ENCODE measurements around the gene NR1I3. TPM values are rescaled to one million over a fixed set of nuclear protein-coding genes. Genes with fewer than 3 reads are reported as not detected.

The NR1I3 gene
- total RNA-seq, 1 donor from 2014 or later: not detected

DNA sequence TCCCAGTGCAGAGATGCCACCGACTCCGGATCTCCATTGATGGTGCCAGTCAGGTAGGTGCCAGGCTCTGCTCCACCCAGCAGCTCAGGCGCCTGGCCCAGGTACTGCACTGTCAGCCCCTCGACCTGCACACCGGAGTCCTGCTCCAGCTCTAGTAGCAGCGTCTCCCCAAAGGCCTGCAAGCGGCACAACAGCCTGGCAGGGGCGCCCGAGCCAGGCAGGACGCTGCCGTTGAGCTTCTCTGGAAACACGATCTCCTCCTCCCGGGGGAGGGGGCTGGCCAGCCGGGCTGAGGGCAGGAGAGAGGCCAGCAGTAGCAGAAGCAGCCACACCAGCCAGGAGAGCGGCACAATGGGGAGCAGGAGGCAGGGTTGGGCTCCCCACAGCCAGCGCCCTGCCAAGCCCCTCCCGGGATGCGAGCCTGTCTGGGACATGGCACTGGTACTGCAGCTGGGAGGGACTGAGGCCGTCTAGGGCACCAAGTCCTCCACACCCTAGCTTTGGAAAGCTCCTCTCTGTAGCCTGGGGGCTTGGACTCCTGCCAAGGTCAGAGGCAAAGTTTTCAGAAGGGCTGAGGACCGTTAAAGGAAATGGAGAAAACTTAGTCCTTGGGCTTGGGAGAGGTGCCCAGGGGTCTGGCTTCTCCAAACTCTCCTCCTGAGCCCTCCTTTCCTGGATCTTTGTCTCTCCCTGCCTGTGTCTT is 39.7 kb downstream of the NR1I3 start:
- H3K27ac Mint-ChIP-seq (ENCODE audit: unreplicated experiment): no peak overlapping the region
- peak overlapping the region; percentile 64 for H3K4me3 Mint-ChIP-seq (ENCODE audit: unreplicated experiment)
- TF ChIP-seq EZH2 (IDR thresholded peaks at IDR 0.05; ENCODE audit: insufficient read depth, low read length): no peak
- TF ChIP-seq, protein P1, sequence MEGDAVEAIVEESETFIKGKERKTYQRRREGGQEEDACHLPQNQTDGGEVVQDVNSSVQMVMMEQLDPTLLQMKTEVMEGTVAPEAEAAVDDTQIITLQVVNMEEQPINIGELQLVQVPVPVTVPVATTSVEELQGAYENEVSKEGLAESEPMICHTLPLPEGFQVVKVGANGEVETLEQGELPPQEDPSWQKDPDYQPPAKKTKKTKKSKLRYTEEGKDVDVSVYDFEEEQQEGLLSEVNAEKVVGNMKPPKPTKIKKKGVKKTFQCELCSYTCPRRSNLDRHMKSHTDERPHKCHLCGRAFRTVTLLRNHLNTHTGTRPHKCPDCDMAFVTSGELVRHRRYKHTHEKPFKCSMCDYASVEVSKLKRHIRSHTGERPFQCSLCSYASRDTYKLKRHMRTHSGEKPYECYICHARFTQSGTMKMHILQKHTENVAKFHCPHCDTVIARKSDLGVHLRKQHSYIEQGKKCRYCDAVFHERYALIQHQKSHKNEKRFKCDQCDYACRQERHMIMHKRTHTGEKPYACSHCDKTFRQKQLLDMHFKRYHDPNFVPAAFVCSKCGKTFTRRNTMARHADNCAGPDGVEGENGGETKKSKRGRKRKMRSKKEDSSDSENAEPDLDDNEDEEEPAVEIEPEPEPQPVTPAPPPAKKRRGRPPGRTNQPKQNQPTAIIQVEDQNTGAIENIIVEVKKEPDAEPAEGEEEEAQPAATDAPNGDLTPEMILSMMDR (IDR thresholded peaks at IDR 0.05; ENCODE audit: insufficient read depth, low read depth, low read length): no peak
- Histone ChIP-seq H3K4me3 (ENCODE audit: insufficient read depth, low read depth, low read length) (no peak overlapping the region), H3K9ac (ENCODE audit: low read length) (no peak overlapping the region), H3K36me3 (ENCODE audit: insufficient read depth, low read length) (no peaks in the 10 kb centered on the region), H4K20me1 (ENCODE audit: insufficient read depth, low read length) (no peaks in the 10 kb centered on the region), H3K4me2 (ENCODE audit: low read length) (peak overlapping the region; percentile 60), H3K9me3 (ENCODE audit: insufficient read depth, low read depth, low read length) (no peaks in the 10 kb centered on the region), H3K27me3 (ENCODE audit: insufficient read depth, low read length) (no peaks in the 10 kb centered on the region), H3K4me1 (ENCODE audit: insufficient read depth, low read length) (peaks cover 33% of the 10 kb centered on the region), H3K79me2 (ENCODE audit: insufficient read depth, low read length) (peaks cover 12% of the 10 kb centered on the region), H2AFZ (ENCODE audit: low read depth, low read length) (peak overlapping the region; percentile 80), H3K27ac (ENCODE audit: low read depth, low read length) (no peak overlapping the region)
- no peaks in the 10 kb centered on the region for H3K27me3 Mint-ChIP-seq (ENCODE audit: low read depth, unreplicated experiment)
- no peaks in the 10 kb centered on the region for H3K36me3 Mint-ChIP-seq (ENCODE audit: low read depth, unreplicated experiment)
- DNase-seq (ENCODE audit: low read depth): no peak
- peaks cover 29% of the 10 kb centered on the region for H3K4me1 Mint-ChIP-seq (ENCODE audit: low read depth, unreplicated experiment)
- FAIRE-seq: no peak
- no peaks in the 10 kb centered on the region for H3K9me3 Mint-ChIP-seq (ENCODE audit: unreplicated experiment)

DNA sequence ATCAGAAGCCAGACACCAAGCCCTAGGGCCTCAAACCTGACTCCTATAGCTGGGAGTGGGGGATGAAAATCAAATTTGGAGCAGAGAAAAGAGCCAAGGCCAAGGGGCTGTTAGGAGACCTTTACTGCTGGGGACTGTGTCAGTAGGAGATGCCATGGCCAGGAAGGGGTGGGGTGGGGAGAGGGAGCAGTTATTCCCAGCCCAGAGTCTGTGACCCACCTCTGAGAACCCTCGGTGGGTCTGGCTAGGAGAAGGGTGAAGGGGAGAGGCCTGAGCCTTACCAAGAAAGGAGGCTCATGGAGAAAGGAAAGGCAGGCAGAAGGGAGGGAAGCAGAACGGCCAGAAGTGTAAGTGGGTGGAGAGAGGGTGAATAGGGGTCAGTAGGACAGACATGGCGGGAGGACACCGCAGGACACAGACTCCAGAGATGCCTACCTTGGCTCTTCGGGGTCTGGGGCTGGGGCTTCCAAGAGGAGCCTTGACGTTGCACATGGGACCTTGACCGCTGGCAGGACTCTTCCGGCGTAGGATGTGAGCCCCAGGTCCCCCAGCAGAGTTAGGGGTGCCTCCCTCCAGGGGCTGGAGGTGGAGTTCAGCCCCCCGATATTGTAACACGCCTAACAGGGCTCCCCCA is 40.3 kb downstream of the NR1I3 start:
- peaks cover 30% of the 10 kb centered on the region for H3K4me1 Mint-ChIP-seq (ENCODE audit: low read depth, unreplicated experiment)
- peak overlapping the region; percentile 72 for H3K4me3 Mint-ChIP-seq (ENCODE audit: unreplicated experiment)
- no peaks in the 10 kb centered on the region for H3K9me3 Mint-ChIP-seq (ENCODE audit: unreplicated experiment)
- H3K27me3 Mint-ChIP-seq (ENCODE audit: low read depth, unreplicated experiment): no peaks in the 10 kb centered on the region
- H3K36me3 Mint-ChIP-seq (ENCODE audit: low read depth, unreplicated experiment): no peaks in the 10 kb centered on the region
- FAIRE-seq (no peak), DNase-seq (ENCODE audit: low read depth) (no peak)
- H3K27ac ChIP-seq (ENCODE audit: low read depth, low read length): no peak overlapping the region
- TF ChIP-seq, protein P1 (IDR thresholded peaks at IDR 0.05; ENCODE audit: insufficient read depth, low read depth, low read length): no peak
- no peak for TF ChIP-seq EZH2 (IDR thresholded peaks at IDR 0.05; ENCODE audit: insufficient read depth, low read length)
- no peak overlapping the region for H3K4me3 ChIP-seq (ENCODE audit: insufficient read depth, low read depth, low read length)
- H3K4me1 ChIP-seq (ENCODE audit: insufficient read depth, low read length): peaks cover 30% of the 10 kb centered on the region
- H4K20me1 ChIP-seq (ENCODE audit: insufficient read depth, low read length): no peaks in the 10 kb centered on the region
- H3K9ac ChIP-seq (ENCODE audit: low read length): peak overlapping the region; percentile 64
- no peak overlapping the region for H3K27ac Mint-ChIP-seq (ENCODE audit: unreplicated experiment)
- peak overlapping the region; percentile 80 for H2AFZ ChIP-seq (ENCODE audit: low read depth, low read length)
- H3K79me2 ChIP-seq (ENCODE audit: insufficient read depth, low read length): peaks cover 6% of the 10 kb centered on the region
- H3K9me3 ChIP-seq (ENCODE audit: insufficient read depth, low read depth, low read length): no peaks in the 10 kb centered on the region
- H3K27me3 ChIP-seq (ENCODE audit: insufficient read depth, low read length): no peaks in the 10 kb centered on the region
- peak overlapping the region; percentile 60 for H3K4me2 ChIP-seq (ENCODE audit: low read length)
- no peaks in the 10 kb centered on the region for H3K36me3 ChIP-seq (ENCODE audit: insufficient read depth, low read length)
